Fibroblast of lung (primary cell): ENCODE data around the gene DEGS2. TPM values are rescaled to one million over a fixed set of nuclear protein-coding genes. Genes with fewer than 3 reads are reported as not detected.
"Not testable (repeated sequence)": the region's sequence is repeated elsewhere in the genome, so short reads cannot be mapped to it uniquely, and the experiment has no call there.

ENCODE experiments used
- DNase-seq, 2 donors: peaks; one replicate each; pipeline versions ENCODE4 v3.0.0 to v3.0.0-alpha.2; 2010; ENCODE audit warnings: low read depth in 2 of 2
- H2AFZ ChIP-seq: 2 replicates; pipeline ENCODE4 v1.5.1; 2012; ENCODE audit warnings: low read length, control low read depth, inconsistent platforms
- H3K27ac ChIP-seq: 2 replicates; pipeline ENCODE4 v1.5.1; 2011; ENCODE audit warnings: low read length, control low read depth; ENCODE audit not compliant: insufficient read depth
- H3K27me3 ChIP-seq: 2 replicates; pipeline ENCODE4 v1.5.1; 2011; ENCODE audit warnings: mild to moderate bottlenecking, low read length; ENCODE audit not compliant: control insufficient read depth, insufficient read depth
- H3K36me3 ChIP-seq: 2 replicates; pipeline ENCODE4 v1.5.1; 2011; ENCODE audit warnings: low read length; ENCODE audit not compliant: control insufficient read depth, insufficient read depth
- H3K4me1 ChIP-seq: 2 replicates; pipeline ENCODE4 v1.5.1; 2011; ENCODE audit warnings: low read length; ENCODE audit not compliant: control insufficient read depth, insufficient read depth; ENCODE audit errors: extremely low read depth
- H3K4me2 ChIP-seq: 2 replicates; pipeline ENCODE4 v1.5.1; 2011; ENCODE audit warnings: low read length, control low read depth; ENCODE audit not compliant: insufficient read depth; ENCODE audit errors: extremely low read depth
- H3K4me3 ChIP-seq, 4 experiments: fragments of 200-600 bp in 1 of 4; sonication (generic) in 1 of 4; replicated peaks in 1 of 4; 2 replicates each; pipeline ENCODE4 v1.5.1; 2011 to 2016; ENCODE audit warnings: low read length in 4 of 4, low read depth in 3 of 4, mild to moderate bottlenecking in 3 of 4, control low read depth in 2 of 4, inconsistent platforms in 1 of 4, mixed read lengths in 1 of 4; ENCODE audit not compliant: insufficient read depth in 1 of 4; ENCODE audit errors: control extremely low read depth in 1 of 4
- H3K79me2 ChIP-seq: 2 replicates; pipeline ENCODE4 v1.5.1; 2012; ENCODE audit warnings: mild to moderate bottlenecking, low read length, inconsistent platforms; ENCODE audit not compliant: control insufficient read depth, insufficient read depth
- H3K9ac ChIP-seq: 2 replicates; pipeline ENCODE4 v1.5.1; 2011; ENCODE audit warnings: mild to moderate bottlenecking, low read length, control low read depth; ENCODE audit not compliant: insufficient read depth
- H3K9me3 ChIP-seq: 2 replicates; pipeline ENCODE4 v1.5.1; 2012; ENCODE audit warnings: low read depth, low read length; ENCODE audit not compliant: control insufficient read depth, insufficient read depth
- H4K20me1 ChIP-seq: 2 replicates; pipeline ENCODE4 v1.5.1; 2011; ENCODE audit warnings: low read length; ENCODE audit not compliant: control insufficient read depth, insufficient read depth; ENCODE audit errors: extremely low read depth
- EZH2 ChIP-seq: IDR thresholded peaks from 2 replicates; pipeline ENCODE4 v1.5.1; 2012; ENCODE audit warnings: low read length, control low read depth, mild to moderate bottlenecking; ENCODE audit errors: missing control alignments
- polyA minus RNA-seq: library from RNA; depleted of rRNA, polyadenylated mRNA; stranded (reverse); fragments of >200 nt; gene quantifications from 2 replicates; pipeline ENCODE4 v1.2.3, GENCODE V29; 2011; ENCODE audit warnings: low replicate concordance
- polyA plus RNA-seq, 2 donors: library from polyadenylated mRNA; depleted of rRNA in 1 of 2; stranded (reverse) in 1 of 2; unstranded in 1 of 2; fragments of >200 nt; gene quantifications; 2 replicates each; pipeline ENCODE4 v1.2.1, GENCODE V29; 2011 to 2012; ENCODE audit warnings: missing spikeins in 1 of 2
- total RNA-seq: library from RNA; depleted of rRNA; stranded (reverse); fragments of >200 nt; gene quantifications from 2 replicates; pipeline ENCODE4 v1.2.1, GENCODE V29; 2014
- TF ChIP-seq, protein P1 (sequence below), 2 donors: IDR thresholded peaks in 1 of 2; conservative IDR thresholded peaks in 1 of 2; 1 replicate in 1 of 2; 2 replicates in 1 of 2; pipeline ENCODE4 v1.5.1; 2011 to 2012; ENCODE audit warnings: low read length in 2 of 2, control low read depth in 1 of 2, inconsistent platforms in 1 of 2, low read depth in 1 of 2, mild to moderate bottlenecking in 1 of 2

The DEGS2 gene
- under 0.01 and 0.26 TPM in 2 replicates for total RNA-seq
- not detected in 2 replicates for polyA plus RNA-seq
- 0.13 and 0.21 TPM in 2 replicates for polyA plus RNA-seq (2012)
- not detected in 2 replicates for polyA minus RNA-seq

- Histone ChIP-seq H3K4me3 (peak within 1 kb of the TSS in 1 of 4 experiments; percentile 28), H4K20me1 (no peaks in the 10 kb centered on the region), H3K27ac (no peak within 1 kb of the TSS), H2AFZ (no peak within 1 kb of the TSS), H3K9ac (no peak within 1 kb of the TSS), H3K27me3 (peaks cover 23% of the 10 kb centered on the region), H3K4me1 (no peaks in the 10 kb centered on the region), H3K9me3 (no peaks in the 10 kb centered on the region), H3K36me3 (no peaks in the 10 kb centered on the region), H3K4me2 (no peak within 1 kb of the TSS), H3K79me2 (no peaks in the 10 kb centered on the region)
- TF ChIP-seq, protein P1, sequence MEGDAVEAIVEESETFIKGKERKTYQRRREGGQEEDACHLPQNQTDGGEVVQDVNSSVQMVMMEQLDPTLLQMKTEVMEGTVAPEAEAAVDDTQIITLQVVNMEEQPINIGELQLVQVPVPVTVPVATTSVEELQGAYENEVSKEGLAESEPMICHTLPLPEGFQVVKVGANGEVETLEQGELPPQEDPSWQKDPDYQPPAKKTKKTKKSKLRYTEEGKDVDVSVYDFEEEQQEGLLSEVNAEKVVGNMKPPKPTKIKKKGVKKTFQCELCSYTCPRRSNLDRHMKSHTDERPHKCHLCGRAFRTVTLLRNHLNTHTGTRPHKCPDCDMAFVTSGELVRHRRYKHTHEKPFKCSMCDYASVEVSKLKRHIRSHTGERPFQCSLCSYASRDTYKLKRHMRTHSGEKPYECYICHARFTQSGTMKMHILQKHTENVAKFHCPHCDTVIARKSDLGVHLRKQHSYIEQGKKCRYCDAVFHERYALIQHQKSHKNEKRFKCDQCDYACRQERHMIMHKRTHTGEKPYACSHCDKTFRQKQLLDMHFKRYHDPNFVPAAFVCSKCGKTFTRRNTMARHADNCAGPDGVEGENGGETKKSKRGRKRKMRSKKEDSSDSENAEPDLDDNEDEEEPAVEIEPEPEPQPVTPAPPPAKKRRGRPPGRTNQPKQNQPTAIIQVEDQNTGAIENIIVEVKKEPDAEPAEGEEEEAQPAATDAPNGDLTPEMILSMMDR (conservative IDR thresholded peaks at IDR 0.05 in 1 of 2, IDR thresholded peaks at IDR 0.05 in 1 of 2; ENCODE audit: low read depth in 1 of 2, low read length in 2 of 2): no peak
- peak; percentile 23 for TF ChIP-seq EZH2
- no peak for DNase-seq
Measured at GRCh38 chr14:100159094-100159864, at the start of gene DEGS2. Gene DEGS2, minus strand, starts transcription at chr14:100159645. Its CDS starts 58 bp downstream, at chr14:100159587.

GRCh38 chr14:100208136-100208535 lies 48.7 kb upstream of the DEGS2 start:
- H3K4me2 ChIP-seq, H2AFZ ChIP-seq, H3K4me1 ChIP-seq, H3K4me3 ChIP-seq, H3K27me3 ChIP-seq, H3K36me3 ChIP-seq, H3K27ac ChIP-seq, DNase-seq, H4K20me1 ChIP-seq, H3K9ac ChIP-seq, H3K9me3 ChIP-seq, H3K79me2 ChIP-seq: not testable (repeated sequence)

- not testable (repeated sequence) for H2AFZ ChIP-seq, H3K4me2 ChIP-seq, H4K20me1 ChIP-seq, H3K27ac ChIP-seq, H3K4me1 ChIP-seq, DNase-seq, H3K9ac ChIP-seq, H3K36me3 ChIP-seq, H3K9me3 ChIP-seq, H3K79me2 ChIP-seq, H3K4me3 ChIP-seq, H3K27me3 ChIP-seq
Measured at GRCh38 chr14:100207588-100207987, 48.1 kb upstream of the DEGS2 start.

DNA sequence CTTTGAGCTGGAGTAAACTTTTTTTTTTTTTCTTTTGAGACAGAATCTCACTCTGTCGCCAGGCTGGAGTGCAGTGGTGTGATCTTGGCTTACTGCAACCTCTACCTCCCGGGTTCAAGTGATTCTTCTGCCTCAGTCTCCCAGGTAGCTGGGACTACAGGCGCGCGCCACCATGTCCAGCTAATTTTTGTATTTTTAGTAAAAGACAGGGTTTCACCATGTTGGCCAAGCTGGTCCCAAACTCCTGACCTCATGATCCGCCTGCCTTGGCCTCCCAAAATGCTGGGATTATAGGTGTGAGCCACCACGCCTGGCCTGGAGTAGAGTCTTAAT lies 45.4 kb upstream of the DEGS2 start:
- H3K9me3 ChIP-seq, H4K20me1 ChIP-seq, H3K9ac ChIP-seq, H2AFZ ChIP-seq, H3K4me2 ChIP-seq, DNase-seq, H3K4me1 ChIP-seq, H3K27ac ChIP-seq, H3K27me3 ChIP-seq, H3K4me3 ChIP-seq, H3K36me3 ChIP-seq, H3K79me2 ChIP-seq: not testable (repeated sequence)
